H1 (cell line): ENCODE results near the gene SRI. TPM values are rescaled to one million over a fixed set of nuclear protein-coding genes. Genes with fewer than 3 reads are reported as not detected.
A peak's percentile ranks its signal among the peaks of the same experiment; 100 is the strongest.

ENCODE experiments used
- CTCF ChIA-PET: fragments of 300-600 bp; sonication (Branson Sonifier 250); formaldehyde crosslinking; loops from one replicate; lab custom pipeline; 2021; ENCODE audit not compliant: partially characterized antibody; lab: Charles Lee
- POLR2A ChIA-PET: fragments of 300-600 bp; sonication (Branson Sonifier 250); formaldehyde crosslinking; loops from one replicate; lab custom pipeline; 2021; ENCODE audit warnings: inconsistent platforms; ENCODE audit not compliant: partially characterized antibody; lab: Charles Lee
- DNase-seq, 2 experiments: peaks; one replicate each; pipeline versions ENCODE4 v3.0.0 to v3.0.0-alpha.2; 2010 to 2022; ENCODE audit warnings: low spot score in 2 of 2, low read depth in 1 of 2, mixed read lengths in 1 of 2
- FAIRE-seq: peaks from 2 replicates; lab custom pipeline; 2011; peaks lifted over from hg19 to GRCh38; lab: Jason Lieb, UNC
- H2AFZ ChIP-seq: 2 replicates; pipeline ENCODE4 v1.8.1; 2012; ENCODE audit warnings: low read length, inconsistent platforms
- H2AK5ac ChIP-seq: 2 replicates; pipeline ENCODE4 v1.6.1; 2013; ENCODE audit warnings: low read depth, low read length
- H2BK120ac ChIP-seq: replicated peaks from 2 replicates; pipeline ENCODE3; 2013; ENCODE audit warnings: low read depth, low read length, inconsistent platforms
- H2BK12ac ChIP-seq: 2 replicates; pipeline ENCODE4 v1.6.1; 2013; ENCODE audit warnings: low read depth, low read length
- H2BK15ac ChIP-seq: 2 replicates; pipeline ENCODE4 v1.6.1; 2013; ENCODE audit warnings: low read length
- H2BK20ac ChIP-seq: 2 replicates; pipeline ENCODE4 v1.6.1; 2013; ENCODE audit warnings: low read length
- H2BK5ac ChIP-seq: 2 replicates; pipeline ENCODE4 v1.6.1; 2013; ENCODE audit warnings: low read depth, low read length
- H3K14ac ChIP-seq: 2 replicates; pipeline ENCODE4 v1.6.1; 2013; ENCODE audit warnings: inconsistent platforms; ENCODE audit not compliant: insufficient read length
- H3K18ac ChIP-seq: 2 replicates; pipeline ENCODE4 v1.6.1; 2013; ENCODE audit warnings: low read length; ENCODE audit errors: extremely low read depth
- H3K23ac ChIP-seq: 2 replicates; pipeline ENCODE4 v1.6.1; 2013; ENCODE audit warnings: inconsistent platforms; ENCODE audit not compliant: insufficient read length
- H3K23me2 ChIP-seq: 2 replicates; pipeline ENCODE4 v1.6.1; 2013; ENCODE audit warnings: low read depth, low read length
- H3K27ac ChIP-seq: 2 replicates; pipeline ENCODE4 v1.6.1; 2011; ENCODE audit warnings: low read depth, low read length, inconsistent platforms
- H3K27me3 ChIP-seq, 4 experiments: replicated peaks in 1 of 4; 1 replicate in 1 of 4; 2 replicates in 3 of 4; pipeline versions ENCODE4 v1.6.1 to v1.8.1; 2011 to 2013; ENCODE audit warnings: low read length in 3 of 4, mild to moderate bottlenecking in 3 of 4, inconsistent platforms in 2 of 4, mixed read lengths in 2 of 4, moderate library complexity in 1 of 4; ENCODE audit not compliant: control insufficient read depth in 3 of 4, insufficient read depth in 3 of 4; ENCODE audit errors: extremely low read depth in 1 of 4
- H3K36me3 ChIP-seq, 4 experiments: 2 replicates each; pipeline versions ENCODE4 v1.6.1 to v1.8.1; 2011 to 2013; ENCODE audit warnings: mild to moderate bottlenecking in 4 of 4, low read length in 3 of 4, moderate library complexity in 2 of 4, control low read depth in 1 of 4, inconsistent platforms in 1 of 4; ENCODE audit not compliant: insufficient read depth in 4 of 4, control insufficient read depth in 2 of 4
- H3K4ac ChIP-seq: replicated peaks from 2 replicates; pipeline ENCODE3; 2013; ENCODE audit warnings: low read length, low read depth, mixed read lengths, inconsistent platforms; ENCODE audit not compliant: insufficient read length
- H3K4me1 ChIP-seq, 4 experiments: replicated peaks in 1 of 4; 1 replicate in 1 of 4; 2 replicates in 3 of 4; pipeline versions ENCODE4 v1.6.1 to v1.8.1; 2011 to 2013; ENCODE audit warnings: low read length in 3 of 4, inconsistent platforms in 2 of 4, mixed read lengths in 1 of 4; ENCODE audit not compliant: insufficient read depth in 4 of 4, control insufficient read depth in 3 of 4
- H3K4me2 ChIP-seq, 2 experiments: 2 replicates each; pipeline versions ENCODE4 v1.6.1 to v1.8.1; 2011 to 2013; ENCODE audit warnings: low read depth in 2 of 2, low read length in 2 of 2, control low read depth in 1 of 2, inconsistent platforms in 1 of 2, mild to moderate bottlenecking in 1 of 2; ENCODE audit not compliant: insufficient read depth in 1 of 2
- H3K4me3 ChIP-seq, 4 experiments: fragments of 200-600, 300-600 bp in 1 of 4; sonication (generic), shearing (Covaris generic), sonication (Bioruptor Twin) in 1 of 4; 2 replicates each; pipeline versions ENCODE4 v1.5.1 to v1.8.1; 2011 to 2016; ENCODE audit warnings: low read length in 4 of 4, low read depth in 3 of 4, control low read depth in 2 of 4, inconsistent platforms in 2 of 4, mild to moderate bottlenecking in 2 of 4, mixed read lengths in 1 of 4, moderate library complexity in 1 of 4; ENCODE audit not compliant: insufficient read depth in 2 of 4; ENCODE audit errors: extremely low read depth in 1 of 4
- H3K56ac ChIP-seq: replicated peaks from 2 replicates; pipeline ENCODE3; 2013; ENCODE audit warnings: low read depth, mild to moderate bottlenecking, mixed read lengths, low read length, inconsistent platforms; ENCODE audit not compliant: insufficient read length
- H3K79me1 ChIP-seq: 2 replicates; pipeline ENCODE4 v1.6.1; 2013; ENCODE audit warnings: low read depth, low read length, control low read depth
- H3K79me2 ChIP-seq, 2 experiments: 2 replicates each; pipeline versions ENCODE4 v1.6.1 to v1.8.1; 2012 to 2013; ENCODE audit warnings: low read length in 2 of 2, mild to moderate bottlenecking in 2 of 2, inconsistent platforms in 1 of 2; ENCODE audit not compliant: insufficient read depth in 2 of 2, control insufficient read depth in 1 of 2
- H3K9ac ChIP-seq, 4 experiments: replicated peaks in 1 of 4; 1 replicate in 1 of 4; 2 replicates in 3 of 4; pipeline versions ENCODE4 v1.6.1 to v1.8.1; 2011 to 2013; ENCODE audit warnings: low read depth in 3 of 4, low read length in 3 of 4, control low read depth in 2 of 4, mild to moderate bottlenecking in 2 of 4, moderate library complexity in 2 of 4, inconsistent platforms in 1 of 4; ENCODE audit errors: extremely low read depth in 1 of 4
- H3K9me3 ChIP-seq, 2 experiments: 2 replicates each; pipeline versions ENCODE4 v1.6.1 to v1.8.1; 2012 to 2013; ENCODE audit warnings: mild to moderate bottlenecking in 2 of 2, moderate library complexity in 2 of 2, control low read depth in 1 of 2, inconsistent platforms in 1 of 2, low read depth in 1 of 2, low read length in 1 of 2, mixed read lengths in 1 of 2; ENCODE audit not compliant: insufficient read depth in 2 of 2
- H4K20me1 ChIP-seq, 2 experiments: replicated peaks in 1 of 2; 2 replicates each; pipeline versions ENCODE3 to v1.8.1; 2011 to 2013; ENCODE audit warnings: inconsistent platforms in 2 of 2, low read length in 2 of 2, mild to moderate bottlenecking in 1 of 2; ENCODE audit not compliant: insufficient read depth in 2 of 2, control insufficient read depth in 1 of 2
- H4K5ac ChIP-seq: 2 replicates; pipeline ENCODE4 v1.6.1; 2013; ENCODE audit warnings: low read length, low read depth, mixed read lengths, inconsistent platforms; ENCODE audit not compliant: insufficient read length
- H4K8ac ChIP-seq: 2 replicates; pipeline ENCODE4 v1.8.0; 2013; ENCODE audit warnings: mild to moderate bottlenecking, moderate library complexity, low read length, inconsistent platforms; ENCODE audit not compliant: insufficient read depth; ENCODE audit errors: extremely low read depth
- H4K91ac ChIP-seq: replicated peaks from 2 replicates; pipeline ENCODE3; 2013; ENCODE audit warnings: low read length, mixed read lengths, inconsistent platforms; ENCODE audit not compliant: insufficient read length
- CHD2 ChIP-seq: IDR thresholded peaks from 2 replicates; pipeline ENCODE4 v1.6.1; 2012; ENCODE audit warnings: low read length, improper control_type of control experiment
- MAFK ChIP-seq: IDR thresholded peaks from 2 replicates; pipeline ENCODE4 v1.6.1; 2012; ENCODE audit warnings: low read depth, mild to moderate bottlenecking, improper control_type of control experiment, low read length
- RAD21 ChIP-seq, 2 experiments: IDR thresholded peaks in 1 of 2; conservative IDR thresholded peaks in 1 of 2; 2 replicates each; pipeline ENCODE4 v1.6.1; 2011; ENCODE audit warnings: low read depth in 2 of 2, low read length in 2 of 2, improper control_type of control experiment in 1 of 2, inconsistent platforms in 1 of 2, mild to moderate bottlenecking in 1 of 2, moderate library complexity in 1 of 2
- WGBS, 2 experiments: shearing (Covaris generic) in 1 of 2; methylation state at CpG; one replicate each; pipeline versions ENCODE4 v1.1.6 to v1.1.7; 2013 to 2015; ENCODE audit warnings: low lambda C conversion rate in 2 of 2, mixed read lengths in 2 of 2, inconsistent platforms in 1 of 2, low coverage in 1 of 2, missing lambda C conversion rate in 1 of 2; ENCODE audit not compliant: insufficient replicate concordance in 2 of 2, insufficient coverage in 1 of 2, insufficient read length in 1 of 2; ENCODE audit errors: extremely low coverage in 1 of 2, missing lambda C conversion rate in 1 of 2; 5-methylcytosine and 5-hydroxymethylcytosine counted together
- polyA plus RNA-seq, 7 experiments: library from polyadenylated mRNA; depleted of rRNA in 3 of 7; stranded (reverse) in 5 of 7; unstranded in 2 of 7; fragments of >200 nt in 5 of 7; fragments of 200-250 nt in 2 of 7; gene quantifications; 1 replicate in 5 of 7; 2 replicates in 1 of 7; 4 replicates in 1 of 7; pipeline versions ENCODE4 v1.2.1 to v1.2.3, GENCODE V29; 2011 to 2013; ENCODE audit warnings: missing spikeins in 2 of 7, mixed read lengths in 2 of 7
- total RNA-seq: library from RNA; stranded (reverse); fragmentation: NEBNext Ultra II Directional; extraction: Animal tissue kit (Norgen Biotek cat#: 25700); gene quantifications from 2 replicates; pipeline ENCODE4 v1.2.1, GENCODE V29; 2021
- TF ChIP-seq, protein P1 (sequence below), 3 experiments: IDR thresholded peaks; 1 replicate in 2 of 3; 2 replicates in 1 of 3; pipeline versions ENCODE4 v1.5.1 to v1.6.1; 2011; ENCODE audit warnings: low read length in 3 of 3, mild to moderate bottlenecking in 3 of 3, inconsistent platforms in 2 of 3, low read depth in 1 of 3, moderate library complexity in 1 of 3; ENCODE audit not compliant: insufficient read depth in 1 of 3; ENCODE audit errors: control extremely low read depth in 1 of 3

The SRI gene
- total and polyA plus RNA-seq, 2 of the 8 experiments (the other 6 are each of a cell fraction or from before 2014, with no cell fraction given): 118 to 170 TPM

DNA sequence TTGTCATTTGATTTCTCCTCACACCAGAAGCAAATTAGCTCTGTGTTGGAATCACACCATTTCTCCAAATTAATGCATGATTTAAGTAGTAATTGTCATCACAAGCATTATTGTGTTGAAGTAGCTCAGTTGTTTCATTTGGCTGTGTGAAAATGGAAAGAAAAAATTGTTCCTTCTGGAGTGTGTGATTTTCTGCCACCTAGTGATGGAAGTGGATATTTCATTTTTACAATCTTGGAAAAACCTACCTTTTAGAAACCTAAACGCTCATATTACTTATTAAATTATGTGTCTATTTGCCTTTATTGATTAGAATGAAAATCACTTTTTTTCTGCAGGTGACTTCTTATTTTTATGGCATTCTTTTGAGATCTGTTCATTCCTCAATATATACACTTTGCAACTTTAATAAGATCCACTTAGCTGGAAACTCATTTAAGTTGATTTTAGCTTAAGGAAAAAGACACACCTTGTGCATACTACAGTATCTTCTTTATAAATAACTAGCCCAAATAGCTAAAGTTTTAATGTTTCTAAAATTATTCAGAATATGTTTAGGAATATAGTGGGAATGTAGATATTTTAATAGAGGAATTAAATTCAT is 50.0 kb downstream of the SRI start:
- no peaks in the 10 kb centered on the region for H3K79me1 ChIP-seq
- no peak overlapping the region for H3K14ac ChIP-seq
- CTCF ChIA-PET: interaction anchor here (0.5 to 2.2 kb wide), 22 partner anchors 9 to 385 kb away, joined by 3 to 11 read pairs (median 4); no protein-coding TSS in a partner anchor
- H4K20me1 ChIP-seq: no peaks in the 10 kb centered on the region
- H3K4me1 ChIP-seq: no peaks in the 10 kb centered on the region
- H2BK20ac ChIP-seq: no peak overlapping the region
- no peak overlapping the region for H3K9ac ChIP-seq
- no peak overlapping the region for H3K23ac ChIP-seq
- TF ChIP-seq RAD21 (IDR thresholded peaks at IDR 0.05 in 1 of 2, conservative IDR thresholded peaks at IDR 0.05 in 1 of 2; ENCODE audit: low read depth in 2 of 2, low read length in 2 of 2) (peak; percentile 45 to 46), MAFK (no peak), CHD2 (no peak)
- TF ChIP-seq, protein P1, sequence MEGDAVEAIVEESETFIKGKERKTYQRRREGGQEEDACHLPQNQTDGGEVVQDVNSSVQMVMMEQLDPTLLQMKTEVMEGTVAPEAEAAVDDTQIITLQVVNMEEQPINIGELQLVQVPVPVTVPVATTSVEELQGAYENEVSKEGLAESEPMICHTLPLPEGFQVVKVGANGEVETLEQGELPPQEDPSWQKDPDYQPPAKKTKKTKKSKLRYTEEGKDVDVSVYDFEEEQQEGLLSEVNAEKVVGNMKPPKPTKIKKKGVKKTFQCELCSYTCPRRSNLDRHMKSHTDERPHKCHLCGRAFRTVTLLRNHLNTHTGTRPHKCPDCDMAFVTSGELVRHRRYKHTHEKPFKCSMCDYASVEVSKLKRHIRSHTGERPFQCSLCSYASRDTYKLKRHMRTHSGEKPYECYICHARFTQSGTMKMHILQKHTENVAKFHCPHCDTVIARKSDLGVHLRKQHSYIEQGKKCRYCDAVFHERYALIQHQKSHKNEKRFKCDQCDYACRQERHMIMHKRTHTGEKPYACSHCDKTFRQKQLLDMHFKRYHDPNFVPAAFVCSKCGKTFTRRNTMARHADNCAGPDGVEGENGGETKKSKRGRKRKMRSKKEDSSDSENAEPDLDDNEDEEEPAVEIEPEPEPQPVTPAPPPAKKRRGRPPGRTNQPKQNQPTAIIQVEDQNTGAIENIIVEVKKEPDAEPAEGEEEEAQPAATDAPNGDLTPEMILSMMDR (IDR thresholded peaks at IDR 0.05; ENCODE audit: control extremely low read depth in 1 of 3, insufficient read depth in 1 of 3, low read depth in 1 of 3, low read length in 3 of 3): peak in 1 of 3 experiments; percentile 45; a peak in 2 of 4 replicates
- FAIRE-seq (peak; percentile 57), DNase-seq (no peak)
- no peak overlapping the region for H3K4me3 ChIP-seq
- no peak overlapping the region for H2AFZ ChIP-seq
- H3K27ac ChIP-seq: no peak overlapping the region
- no peaks in the 10 kb centered on the region for H3K23me2 ChIP-seq
- no peaks in the 10 kb centered on the region for H3K79me2 ChIP-seq
- no peak overlapping the region for H4K91ac ChIP-seq
- no peak overlapping the region for H2BK120ac ChIP-seq
- no peak overlapping the region for H3K56ac ChIP-seq
- H2BK15ac ChIP-seq: no peak overlapping the region
- no peaks in the 10 kb centered on the region; a peak in 1 of 8 replicates for H3K36me3 ChIP-seq
- no peak overlapping the region for H3K18ac ChIP-seq
- no peak overlapping the region for H3K4me2 ChIP-seq
- H3K9me3 ChIP-seq: no peaks in the 10 kb centered on the region
- H2AK5ac ChIP-seq: no peak overlapping the region
- no peak overlapping the region for H2BK12ac ChIP-seq
- no peak overlapping the region for H4K5ac ChIP-seq
- H2BK5ac ChIP-seq: no peak overlapping the region
- no peak overlapping the region for H3K4ac ChIP-seq
- no peaks in the 10 kb centered on the region for H3K27me3 ChIP-seq
- POLR2A ChIA-PET: no interaction called here
- 90% methylated on average over 1 of the region's 1 CpG; no CpG with 5 or more reads in 1 of the 2 experiments for WGBS, 2 experiments
- H4K8ac ChIP-seq: no peak overlapping the region
